T-helper 17 cell (primary cell): ENCODE measurements around the gene KLF16. TPM values are rescaled to one million over a fixed set of nuclear protein-coding genes. Genes with fewer than 3 reads are reported as not detected.
A peak's percentile ranks its signal among the peaks of the same experiment; 100 is the strongest.

Source experiments
- ATAC-seq: fragments of 150-1000 bp; cut with Tn5 transposase; 2 replicates; pipeline ENCODE4 v1.10.0; 2021; ENCODE audit warnings: mild to moderate bottlenecking, moderate library complexity
- DNase-seq, 3 donors: peaks; one replicate each; pipeline versions ENCODE4 v3.0.0 to v3.0.0-alpha.2; 2020 to 2021
- H3K9me3 ChIP-seq: one replicate; pipeline ENCODE4 v1.7.0; 2013; ENCODE audit warnings: low read length, mild to moderate bottlenecking; ENCODE audit not compliant: control insufficient read depth, poor library complexity, severe bottlenecking
- H3K27ac Mint-ChIP-seq: one replicate; pipeline ENCODE4 v1.8.0; 2022; ENCODE audit warnings: mild to moderate bottlenecking, moderate library complexity, mixed read lengths
- H3K27me3 Mint-ChIP-seq: one replicate; pipeline ENCODE4 v1.8.0; 2022; ENCODE audit warnings: mixed read lengths
- H3K36me3 Mint-ChIP-seq: one replicate; pipeline ENCODE4 v1.8.0; 2022; ENCODE audit warnings: low read depth, mixed read lengths
- H3K4me1 Mint-ChIP-seq: one replicate; pipeline ENCODE4 v1.8.0; 2022; ENCODE audit warnings: mild to moderate bottlenecking, mixed read lengths
- H3K4me3 Mint-ChIP-seq: one replicate; pipeline ENCODE4 v1.8.0; 2022; ENCODE audit warnings: mild to moderate bottlenecking, moderate library complexity, mixed read lengths
- total RNA-seq, 4 donors: library from RNA in 2 of 4; stranded (reverse) in 2 of 4; gene quantifications; one replicate each; pipeline ENCODE4 v1.2.3 and lab custom pipeline; 2022 to 2026

Gene KLF16
- total RNA-seq, 2 donors from 2014 or later = 37.9 to 46.5 TPM

- Mint-ChIP-seq H3K27ac (peak overlapping the region; percentile 96), H3K27me3 (no peaks in the 10 kb centered on the region), H3K4me3 (peak overlapping the region; percentile 98), H3K4me1 (peaks cover 28% of the 10 kb centered on the region), H3K36me3 (no peaks in the 10 kb centered on the region)
- ATAC-seq (no peak), DNase-seq (no peak)
- no peaks in the 10 kb centered on the region for H3K9me3 ChIP-seq
Observed at GRCh38 chr19:1860821-1861598, 2.4 kb downstream of the KLF16 start.

- H3K27ac Mint-ChIP-seq = peak overlapping the region; percentile 96
- peak overlapping the region; percentile 98 for H3K4me3 Mint-ChIP-seq
- ATAC-seq (no peak), DNase-seq (peak; percentile 45 to 62 (median 57))
- H3K9me3 ChIP-seq = no peaks in the 10 kb centered on the region
- H3K27me3 Mint-ChIP-seq = no peaks in the 10 kb centered on the region
- H3K36me3 Mint-ChIP-seq = no peaks in the 10 kb centered on the region
- H3K4me1 Mint-ChIP-seq = peaks cover 33% of the 10 kb centered on the region
Observed at GRCh38 chr19:1860042-1860775, 3.2 kb downstream of the KLF16 start.

- H3K27me3 Mint-ChIP-seq = no peaks in the 10 kb centered on the region
Observed at GRCh38 chr19:1859331-1859781, 4.0 kb downstream of the KLF16 start.

GRCh38 chr19:1858412-1859081, 4.8 kb downstream of the KLF16 start:
- peak overlapping the region; percentile 96 for H3K27ac Mint-ChIP-seq
- H3K4me3 Mint-ChIP-seq = peak overlapping the region; percentile 56
- DNase-seq (no peak), ATAC-seq (no peak)
- no peaks in the 10 kb centered on the region for H3K36me3 Mint-ChIP-seq
- H3K9me3 ChIP-seq = no peaks in the 10 kb centered on the region
- no peaks in the 10 kb centered on the region for H3K27me3 Mint-ChIP-seq
- peaks cover 41% of the 10 kb centered on the region for H3K4me1 Mint-ChIP-seq

More at GRCh38 chr19:1859331-1859781, 4.0 kb downstream of the KLF16 start:
- Mint-ChIP-seq H3K27ac (peak overlapping the region; percentile 96), H3K36me3 (no peaks in the 10 kb centered on the region), H3K4me3 (peak overlapping the region; percentile 75), H3K4me1 (peaks cover 39% of the 10 kb centered on the region)
- ATAC-seq (no peak), DNase-seq (no peak)
- H3K9me3 ChIP-seq = no peaks in the 10 kb centered on the region

- H3K36me3 Mint-ChIP-seq = no peaks in the 10 kb centered on the region
- H3K9me3 ChIP-seq = no peaks in the 10 kb centered on the region
- H3K4me1 Mint-ChIP-seq = peaks cover 46% of the 10 kb centered on the region
- H3K4me3 Mint-ChIP-seq = peak overlapping the region; percentile 73
- H3K27ac Mint-ChIP-seq = peak overlapping the region; percentile 96
- no peak for ATAC-seq
- DNase-seq = no peak
- no peaks in the 10 kb centered on the region for H3K27me3 Mint-ChIP-seq
Observed at GRCh38 chr19:1857648-1858326, 5.6 kb downstream of the KLF16 start.

GRCh38 chr19:1856698-1857603, 6.4 kb downstream of the KLF16 start:
- H3K27ac Mint-ChIP-seq = peak overlapping the region; percentile 96
- no peaks in the 10 kb centered on the region for H3K9me3 ChIP-seq
- no peaks in the 10 kb centered on the region for H3K27me3 Mint-ChIP-seq
- DNase-seq (peak in 1 of 3 donors; percentile 28), ATAC-seq (peak; percentile 9)
- H3K4me3 Mint-ChIP-seq = peak overlapping the region; percentile 92
- H3K4me1 Mint-ChIP-seq = peaks cover 46% of the 10 kb centered on the region
- no peaks in the 10 kb centered on the region for H3K36me3 Mint-ChIP-seq

GRCh38 chr19:1856345-1856697, 7.1 kb downstream of the KLF16 start:
- DNase-seq (no peak), ATAC-seq (no peak)
- H3K36me3 Mint-ChIP-seq = no peaks in the 10 kb centered on the region
- peaks cover 41% of the 10 kb centered on the region for H3K4me1 Mint-ChIP-seq
- peak overlapping the region; percentile 81 for H3K27ac Mint-ChIP-seq
- H3K27me3 Mint-ChIP-seq = no peaks in the 10 kb centered on the region
- peak overlapping the region; percentile 92 for H3K4me3 Mint-ChIP-seq
- no peaks in the 10 kb centered on the region for H3K9me3 ChIP-seq

- no peaks in the 10 kb centered on the region for H3K9me3 ChIP-seq
- no peak for DNase-seq
- H3K4me1 Mint-ChIP-seq = peaks cover 41% of the 10 kb centered on the region
- H3K4me3 Mint-ChIP-seq = peak overlapping the region; percentile 92
- ATAC-seq = peak; percentile 14
- no peaks in the 10 kb centered on the region for H3K36me3 Mint-ChIP-seq
- no peaks in the 10 kb centered on the region for H3K27me3 Mint-ChIP-seq
- peak overlapping the region; percentile 81 for H3K27ac Mint-ChIP-seq
Observed at GRCh38 chr19:1855828-1856255, 7.5 kb downstream of the KLF16 start.

- no peaks in the 10 kb centered on the region for H3K9me3 ChIP-seq
- Mint-ChIP-seq H3K36me3 (no peaks in the 10 kb centered on the region), H3K27me3 (no peaks in the 10 kb centered on the region), H3K4me3 (peak overlapping the region; percentile 92), H3K27ac (peak overlapping the region; percentile 81), H3K4me1 (peaks cover 42% of the 10 kb centered on the region)
- peak; percentile 71 for ATAC-seq
- DNase-seq = peak; percentile 62 to 75 (median 74)
Observed at GRCh38 chr19:1855040-1855827, 8.1 kb downstream of the KLF16 start.

- peaks cover 39% of the 10 kb centered on the region for H3K4me1 Mint-ChIP-seq
- ATAC-seq (no peak), DNase-seq (peak in 1 of 3 donors; percentile 7)
- H3K4me3 Mint-ChIP-seq = peak overlapping the region; percentile 92
- no peaks in the 10 kb centered on the region for H3K9me3 ChIP-seq
- no peaks in the 10 kb centered on the region for H3K36me3 Mint-ChIP-seq
- peak overlapping the region; percentile 81 for H3K27ac Mint-ChIP-seq
- no peaks in the 10 kb centered on the region for H3K27me3 Mint-ChIP-seq
Observed at GRCh38 chr19:1854542-1855039, 8.8 kb downstream of the KLF16 start.

GRCh38 chr19:1854039-1854541, 9.3 kb downstream of the KLF16 start:
- ATAC-seq = no peak
- H3K36me3 Mint-ChIP-seq = no peaks in the 10 kb centered on the region
- no peak overlapping the region for H3K27ac Mint-ChIP-seq
- no peaks in the 10 kb centered on the region for H3K27me3 Mint-ChIP-seq
- no peaks in the 10 kb centered on the region for H3K9me3 ChIP-seq
- peak in 1 of 3 donors; percentile 8 for DNase-seq
- peak overlapping the region; percentile 31 for H3K4me3 Mint-ChIP-seq
- H3K4me1 Mint-ChIP-seq = peaks cover 36% of the 10 kb centered on the region
